ENCODE data around the gene CACNA2D3. TPM values are rescaled to one million over a fixed set of nuclear protein-coding genes. Genes with fewer than 3 reads are reported as not detected.

The CACNA2D3 gene
- polyA plus RNA-seq, 1 donor (not counting 4 experiments of a cell fraction or from before 2014, with no cell fraction given): 0.08 TPM

- Histone ChIP-seq H3K4me1 (ENCODE audit: control insufficient read depth, extremely low read depth, insufficient read depth, low read length) (no peaks in the 10 kb centered on the region), H2AFZ (ENCODE audit: control insufficient read depth, low read length) (no peak overlapping the region), H3K79me2 (ENCODE audit: control insufficient read depth, insufficient read depth, low read length) (no peaks in the 10 kb centered on the region), H3K27ac (ENCODE audit: control insufficient read depth, insufficient read depth, low read length) (no peak overlapping the region), H3K27me3 (ENCODE audit: control insufficient read depth, extremely low read depth, insufficient read depth, low read length) (no peaks in the 10 kb centered on the region), H3K9ac (ENCODE audit: control insufficient read depth, extremely low read depth, insufficient read depth, low read length) (no peak overlapping the region), H4K20me1 (ENCODE audit: control insufficient read depth, extremely low read depth, insufficient read depth, low read length) (no peaks in the 10 kb centered on the region), H3K9me3 (ENCODE audit: control insufficient read depth, low read depth, low read length) (no peaks in the 10 kb centered on the region), H3K36me3 (ENCODE audit: control insufficient read depth in 2 of 2, extremely low read depth in 1 of 2, insufficient read depth in 2 of 2, low read length in 2 of 2) (no peaks in the 10 kb centered on the region), H3K4me2 (ENCODE audit: control insufficient read depth, extremely low read depth, insufficient read depth, low read depth, low read length) (no peak overlapping the region), H3K9me1 (ENCODE audit: control insufficient read depth, extremely low read depth, insufficient read depth, low read length) (no peaks in the 10 kb centered on the region), H3K4me3 (ENCODE audit: control insufficient read depth in 2 of 3, extremely low read depth in 1 of 3, insufficient read depth in 2 of 3, low read depth in 1 of 3, low read length in 3 of 3) (no peak overlapping the region)
- dilution Hi-C loops (cut with MboI; ENCODE audit: extremely low pct_ligation_motif_present, low sequenced_read_pairs): no loop called here
- no peak for DNase-seq (ENCODE audit: low read depth, low spot score)
- no peak for TF ChIP-seq EZH2 (IDR thresholded peaks at IDR 0.05; ENCODE audit: low read length)
- FAIRE-seq: no peak
Measured at GRCh38 chr3:54303517-54304375, 181.4 kb downstream of the CACNA2D3 start.

- Histone ChIP-seq H3K79me2 (ENCODE audit: control insufficient read depth, insufficient read depth, low read length) (no peaks in the 10 kb centered on the region), H3K4me2 (ENCODE audit: control insufficient read depth, extremely low read depth, insufficient read depth, low read depth, low read length) (no peak overlapping the region), H3K4me3 (ENCODE audit: control insufficient read depth in 2 of 3, extremely low read depth in 1 of 3, insufficient read depth in 2 of 3, low read depth in 1 of 3, low read length in 3 of 3) (no peak overlapping the region), H3K27ac (ENCODE audit: control insufficient read depth, insufficient read depth, low read length) (no peak overlapping the region), H4K20me1 (ENCODE audit: control insufficient read depth, extremely low read depth, insufficient read depth, low read length) (no peaks in the 10 kb centered on the region), H3K9me3 (ENCODE audit: control insufficient read depth, low read depth, low read length) (no peaks in the 10 kb centered on the region), H3K4me1 (ENCODE audit: control insufficient read depth, extremely low read depth, insufficient read depth, low read length) (no peaks in the 10 kb centered on the region), H3K9me1 (ENCODE audit: control insufficient read depth, extremely low read depth, insufficient read depth, low read length) (no peaks in the 10 kb centered on the region), H3K9ac (ENCODE audit: control insufficient read depth, extremely low read depth, insufficient read depth, low read length) (no peak overlapping the region), H3K27me3 (ENCODE audit: control insufficient read depth, extremely low read depth, insufficient read depth, low read length) (no peaks in the 10 kb centered on the region), H2AFZ (ENCODE audit: control insufficient read depth, low read length) (no peak overlapping the region), H3K36me3 (ENCODE audit: control insufficient read depth in 2 of 2, extremely low read depth in 1 of 2, insufficient read depth in 2 of 2, low read length in 2 of 2) (no peaks in the 10 kb centered on the region)
- no peak for DNase-seq (ENCODE audit: low read depth, low spot score)
- FAIRE-seq: no peak
- dilution Hi-C loops (cut with MboI; ENCODE audit: extremely low pct_ligation_motif_present, low sequenced_read_pairs): no loop called here
- no peak for TF ChIP-seq EZH2 (IDR thresholded peaks at IDR 0.05; ENCODE audit: low read length)
- TF ChIP-seq, protein P1, sequence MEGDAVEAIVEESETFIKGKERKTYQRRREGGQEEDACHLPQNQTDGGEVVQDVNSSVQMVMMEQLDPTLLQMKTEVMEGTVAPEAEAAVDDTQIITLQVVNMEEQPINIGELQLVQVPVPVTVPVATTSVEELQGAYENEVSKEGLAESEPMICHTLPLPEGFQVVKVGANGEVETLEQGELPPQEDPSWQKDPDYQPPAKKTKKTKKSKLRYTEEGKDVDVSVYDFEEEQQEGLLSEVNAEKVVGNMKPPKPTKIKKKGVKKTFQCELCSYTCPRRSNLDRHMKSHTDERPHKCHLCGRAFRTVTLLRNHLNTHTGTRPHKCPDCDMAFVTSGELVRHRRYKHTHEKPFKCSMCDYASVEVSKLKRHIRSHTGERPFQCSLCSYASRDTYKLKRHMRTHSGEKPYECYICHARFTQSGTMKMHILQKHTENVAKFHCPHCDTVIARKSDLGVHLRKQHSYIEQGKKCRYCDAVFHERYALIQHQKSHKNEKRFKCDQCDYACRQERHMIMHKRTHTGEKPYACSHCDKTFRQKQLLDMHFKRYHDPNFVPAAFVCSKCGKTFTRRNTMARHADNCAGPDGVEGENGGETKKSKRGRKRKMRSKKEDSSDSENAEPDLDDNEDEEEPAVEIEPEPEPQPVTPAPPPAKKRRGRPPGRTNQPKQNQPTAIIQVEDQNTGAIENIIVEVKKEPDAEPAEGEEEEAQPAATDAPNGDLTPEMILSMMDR (optimal IDR thresholded peaks at IDR 0.05 in 1 of 3, IDR thresholded peaks at IDR 0.05 in 1 of 3, conservative IDR thresholded peaks at IDR 0.05 in 1 of 3; ENCODE audit: extremely low read depth in 1 of 3, insufficient read depth in 2 of 3, low read length in 3 of 3): no peak
Measured at GRCh38 chr3:54304877-54305276, 182.5 kb downstream of the CACNA2D3 start.
